DMS53 (cell line): Measurements from ENCODE around the gene MTNR1A.

Experiments used
- DNase-seq: peaks from one replicate; lab custom pipeline; 2025; lab: John Stamatoyannopoulos, UW

Gene MTNR1A

GRCh38 chr4:186554914-186555827 lies at the start of gene MTNR1A:
MTNR1A (minus strand) TSS chr4:186555567; CDS start chr4:186555365, 202 bp downstream.
- peak; percentile 79 for DNase-seq

GRCh38 chr4:186604124-186604807 lies 48.9 kb upstream of the MTNR1A start:
- DNase-seq = peak; percentile 67

DNA sequence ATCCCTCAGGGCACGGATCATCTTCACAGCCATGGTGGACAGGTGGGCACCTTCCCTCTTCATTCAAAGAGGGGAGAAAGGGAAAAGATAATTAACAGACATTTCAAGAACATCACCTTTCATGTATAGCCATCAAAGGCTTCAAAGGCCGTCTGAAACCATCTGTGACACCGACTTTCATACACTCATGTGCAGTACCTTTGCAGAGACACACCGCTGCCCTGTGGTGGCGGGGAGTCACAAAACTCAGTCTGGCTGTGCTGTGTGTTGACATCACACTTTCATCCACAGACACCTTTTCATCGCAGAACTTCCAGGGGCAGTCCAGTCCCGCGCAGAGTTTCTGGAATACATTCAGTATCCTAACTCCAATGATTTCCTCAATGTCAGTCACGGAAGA lies 47.6 kb upstream of the MTNR1A start:
- DNase-seq = no peak

DNA sequence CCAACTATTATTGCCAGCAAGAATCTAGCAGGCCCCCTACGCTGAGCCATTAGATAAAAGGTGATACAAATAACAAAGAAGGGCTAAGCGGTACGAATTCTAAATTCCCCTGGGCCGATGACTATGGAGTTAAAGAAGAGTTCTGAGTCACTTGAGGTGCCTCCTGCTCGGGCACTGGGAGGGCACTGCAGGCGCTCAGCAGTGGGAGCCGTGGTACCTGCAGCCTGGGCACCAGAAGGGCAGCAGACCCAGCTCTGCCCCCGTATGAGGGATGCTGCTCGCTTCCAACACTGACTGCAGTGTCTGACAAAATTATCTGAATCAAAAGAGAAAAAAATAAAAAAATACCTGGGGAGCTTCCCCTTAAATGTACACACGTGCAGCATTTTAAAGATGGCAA lies 44.1 kb upstream of the MTNR1A start:
- no peak for DNase-seq

DNA sequence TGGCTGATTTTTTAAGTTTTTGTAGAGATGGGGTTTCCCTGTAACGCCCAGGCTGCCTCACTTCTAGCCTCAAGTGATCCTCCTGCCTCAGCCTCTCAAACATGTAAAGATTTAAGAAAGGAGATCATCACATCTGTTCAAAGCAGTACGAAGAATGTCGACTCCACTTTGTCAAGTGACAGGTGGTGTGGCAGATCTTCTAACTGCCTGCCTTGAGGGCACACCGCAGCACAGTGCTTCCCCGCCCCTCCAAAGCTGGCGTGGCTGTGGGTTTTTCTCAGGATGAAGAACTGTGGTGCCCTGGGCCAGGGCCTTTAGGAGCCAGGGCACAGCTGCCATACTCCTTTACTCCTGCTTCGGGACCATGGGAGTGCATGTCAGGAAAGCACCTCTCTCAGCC lies 43.3 kb upstream of the MTNR1A start:
- DNase-seq = no peak

- no peak for DNase-seq
Measured at GRCh38 chr4:186596850-186597390, 41.6 kb upstream of the MTNR1A start.

- DNase-seq = no peak
Measured at GRCh38 chr4:186596346-186596745, 41.0 kb upstream of the MTNR1A start.

DNA sequence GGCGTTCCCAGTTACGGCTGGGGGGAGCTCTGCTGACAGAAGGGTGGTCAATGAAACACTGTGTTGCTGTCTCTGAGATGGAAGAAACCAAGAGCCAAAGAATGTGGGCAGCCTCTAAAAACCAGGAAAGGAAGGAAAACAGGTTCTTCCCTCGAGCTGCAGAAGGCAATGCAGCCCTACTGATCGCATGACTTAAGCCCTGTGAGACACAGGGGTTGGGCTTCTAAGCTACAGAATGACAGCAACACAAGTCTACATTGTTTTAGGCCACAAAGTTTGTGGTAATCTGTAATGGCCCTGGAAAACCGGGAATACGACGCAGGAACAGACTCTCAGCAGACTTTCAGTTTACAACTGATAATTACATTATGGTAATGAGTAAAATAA lies 38.2 kb upstream of the MTNR1A start:
- DNase-seq = no peak

DNA sequence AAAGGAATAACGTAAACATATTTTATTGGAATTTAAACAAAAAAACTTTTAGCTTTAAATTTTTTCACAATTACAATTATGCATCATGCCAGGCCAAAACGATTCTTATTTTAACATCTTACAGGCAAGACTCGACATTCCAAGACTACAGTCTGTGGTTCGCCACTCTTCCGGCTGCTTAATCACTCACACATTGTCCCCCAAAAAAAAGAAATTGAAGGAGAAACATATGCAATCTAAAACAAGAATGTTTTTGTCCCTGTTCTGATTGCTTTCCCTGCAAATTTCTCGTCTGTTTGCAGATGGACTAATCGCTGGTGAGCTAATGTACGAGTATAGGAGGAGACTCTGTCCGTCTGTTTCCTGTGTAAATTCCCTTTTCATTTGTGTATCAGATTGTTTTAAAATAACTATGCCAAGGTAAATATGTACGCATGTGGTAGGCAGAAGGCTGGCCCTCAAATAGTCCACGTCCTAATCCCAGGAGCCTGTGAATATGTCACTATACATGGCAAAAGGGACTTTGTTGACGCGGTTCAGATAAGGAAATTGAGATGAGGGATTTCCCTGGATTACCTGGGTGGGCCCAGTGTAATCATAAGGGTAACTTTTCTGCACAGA lies 37.7 kb upstream of the MTNR1A start:
- DNase-seq = no peak

GRCh38 chr4:186592445-186592844 lies 37.1 kb upstream of the MTNR1A start:
- no peak for DNase-seq

GRCh38 chr4:186591651-186592050 lies 36.3 kb upstream of the MTNR1A start:
- DNase-seq = no peak

GRCh38 chr4:186588503-186588902 lies 33.1 kb upstream of the MTNR1A start:
- no peak for DNase-seq

- DNase-seq = peak; percentile 68
Measured at GRCh38 chr4:186587416-186588018, 32.1 kb upstream of the MTNR1A start.

DNA sequence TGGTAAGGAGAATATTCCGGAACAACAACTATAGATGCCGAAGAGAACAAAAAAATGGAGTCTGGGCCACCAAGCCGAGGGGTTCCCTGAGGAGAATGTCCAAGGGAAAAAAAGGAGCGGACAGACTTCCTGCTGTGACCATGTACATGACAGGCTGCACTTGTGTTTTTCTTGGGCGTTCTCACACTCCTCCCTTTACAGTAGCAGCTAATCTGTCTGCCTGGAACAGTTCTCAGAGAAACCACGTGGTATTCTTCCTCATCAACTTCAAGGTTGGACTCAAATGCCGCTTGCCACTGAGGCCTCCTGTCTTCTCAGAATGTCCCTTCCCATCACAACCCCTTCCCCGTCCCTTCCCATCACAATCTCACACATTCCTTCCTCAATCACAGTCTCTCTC lies 30.8 kb upstream of the MTNR1A start:
- no peak for DNase-seq

DNA sequence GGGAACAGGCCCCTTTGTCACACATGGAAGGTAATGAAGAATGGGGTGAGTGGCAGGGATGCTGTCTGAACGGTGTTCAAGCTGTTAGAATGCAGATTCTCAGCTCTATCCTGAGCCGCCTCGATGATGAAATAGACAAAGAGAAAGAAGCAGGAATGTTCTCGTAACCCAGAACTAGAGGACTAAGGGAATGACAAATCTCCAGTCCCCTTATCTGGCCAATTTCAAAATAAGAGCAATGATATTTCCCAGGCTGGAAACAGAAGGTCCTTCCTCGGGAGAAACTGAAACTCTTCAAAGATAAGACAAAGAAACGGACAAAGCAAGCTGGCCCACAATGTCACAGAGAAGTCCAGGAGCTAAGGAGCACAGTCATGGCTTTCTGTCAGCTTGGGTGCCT lies 29.5 kb upstream of the MTNR1A start:
- no peak for DNase-seq

DNA sequence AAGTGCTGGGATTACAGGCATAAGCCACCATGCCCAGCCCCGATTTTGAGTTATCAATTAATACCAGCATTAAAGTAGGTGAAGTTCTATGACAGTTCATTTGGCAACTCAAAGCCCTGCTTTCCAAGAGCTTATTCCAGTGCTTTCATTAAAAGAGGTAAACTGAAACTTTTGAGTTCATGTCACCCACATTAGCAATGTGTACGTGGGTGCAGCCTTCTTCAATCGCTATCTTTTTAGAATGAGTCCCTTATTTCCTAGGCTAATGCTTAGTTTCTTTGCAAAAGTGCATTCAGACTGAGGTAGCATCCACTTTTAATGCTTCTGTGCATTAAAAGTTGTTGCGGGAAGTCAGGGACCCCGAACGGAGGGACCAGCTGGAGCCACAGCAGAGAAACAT lies 26.1 kb upstream of the MTNR1A start:
- no peak for DNase-seq

- no peak for DNase-seq
Measured at GRCh38 chr4:186580669-186581068, 25.3 kb upstream of the MTNR1A start.

GRCh38 chr4:186570193-186570996 lies 15.0 kb upstream of the MTNR1A start:
- DNase-seq = no peak

DNA sequence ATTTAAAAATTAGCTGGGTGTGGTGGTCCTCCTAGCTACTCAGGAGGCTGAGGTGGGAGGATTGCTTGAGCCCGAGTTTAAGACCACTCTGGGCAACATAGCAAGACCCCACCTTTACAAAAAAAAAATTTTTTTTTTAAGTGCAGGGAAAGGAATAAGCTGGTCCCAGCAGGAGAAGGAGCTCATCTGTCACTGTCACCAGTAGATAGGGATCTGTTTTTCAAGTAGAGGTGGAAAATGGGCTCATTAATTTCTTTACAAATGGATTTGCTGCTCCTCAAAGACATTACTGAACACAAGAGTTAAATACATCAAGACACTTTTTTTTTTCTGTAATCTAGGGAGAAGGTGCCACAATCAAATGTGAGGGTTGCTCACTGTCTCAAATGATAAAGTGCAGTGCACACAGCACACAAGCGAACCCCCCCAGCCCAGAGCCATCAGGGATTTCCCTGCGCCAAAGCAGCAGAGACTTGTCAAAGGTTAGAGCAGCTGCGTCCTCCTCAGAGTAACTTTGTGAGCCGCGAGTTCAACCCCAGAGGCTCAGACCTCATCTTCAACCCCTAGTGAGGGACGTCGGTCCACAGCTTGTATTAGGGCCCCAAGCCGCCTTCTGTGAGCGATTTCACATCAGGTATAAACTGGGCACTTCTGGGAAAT lies 14.3 kb upstream of the MTNR1A start:
- no peak for DNase-seq

DNA sequence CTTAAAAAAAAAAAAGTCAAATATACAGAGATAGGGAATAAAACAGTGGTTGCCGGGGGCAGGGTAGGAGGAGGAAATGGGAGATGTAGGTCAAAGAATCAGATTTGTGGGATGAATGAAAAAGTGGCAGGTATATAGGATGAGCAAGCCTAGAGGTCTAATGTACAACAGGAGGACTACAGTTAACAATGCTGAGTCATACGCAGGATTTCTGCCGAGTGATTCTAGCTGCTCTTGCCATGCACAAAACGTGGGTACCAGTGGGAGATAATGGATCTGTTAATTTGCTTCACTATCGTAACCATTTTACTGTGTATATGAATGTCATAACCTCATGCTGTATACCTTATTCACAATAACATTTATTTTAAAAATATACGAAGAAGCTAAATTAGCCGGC lies 10.7 kb upstream of the MTNR1A start:
- DNase-seq = no peak

GRCh38 chr4:186563761-186564160 lies 8.4 kb upstream of the MTNR1A start:
- no peak for DNase-seq
